ENCODE data around the gene C1orf94. TPM values are rescaled to one million over a fixed set of nuclear protein-coding genes. Genes with fewer than 3 reads are reported as not detected.

The C1orf94 gene
- total RNA-seq, 1 experiment from 2014 or later: 6.0 TPM

- ATAC-seq: no peak
- Mint-ChIP-seq H3K27me3 (ENCODE audit: low read depth) (no peaks in the 10 kb centered on the region), H3K36me3 (peaks cover 4% of the 10 kb centered on the region), H3K4me3 (no peak overlapping the region), H3K9me3 (no peaks in the 10 kb centered on the region), H3K27ac (no peak overlapping the region), H3K4me1 (peaks cover 35% of the 10 kb centered on the region)
- ChIA-PET POLR2A (no interaction called here), CTCF (no interaction called here)
- DNase-seq (ENCODE audit: low spot score): no peak
- TF ChIP-seq ZNF416 (CRISPR knock-in tag; IDR thresholded peaks at IDR 0.05) (no peak), ESRRA (CRISPR knock-in tag; IDR thresholded peaks at IDR 0.05; ENCODE audit: borderline replicate concordance) (no peak), ZMAT4 (CRISPR knock-in tag; IDR thresholded peaks at IDR 0.05) (no peak), HMGXB4 (CRISPR knock-in tag; IDR thresholded peaks at IDR 0.05) (no peak), ZNF317 (CRISPR knock-in tag; IDR thresholded peaks at IDR 0.05; ENCODE audit: borderline replicate concordance, low read depth) (no peak), MYBL2 (CRISPR knock-in tag; IDR thresholded peaks at IDR 0.05) (no peak), FOXJ3 (CRISPR knock-in tag; IDR thresholded peaks at IDR 0.05; ENCODE audit: borderline replicate concordance) (no peak), ZNF263 (CRISPR knock-in tag; IDR thresholded peaks at IDR 0.05; ENCODE audit: low read depth) (no peak), TP53 (CRISPR knock-in tag; IDR thresholded peaks at IDR 0.05) (no peak), NFYB (CRISPR knock-in tag; conservative IDR thresholded peaks at IDR 0.05; ENCODE audit: low read depth) (no peak), NR3C1 (CRISPR knock-in tag; conservative IDR thresholded peaks at IDR 0.05; ENCODE audit: low read depth) (no peak)
- TF ChIP-seq, protein P1, sequence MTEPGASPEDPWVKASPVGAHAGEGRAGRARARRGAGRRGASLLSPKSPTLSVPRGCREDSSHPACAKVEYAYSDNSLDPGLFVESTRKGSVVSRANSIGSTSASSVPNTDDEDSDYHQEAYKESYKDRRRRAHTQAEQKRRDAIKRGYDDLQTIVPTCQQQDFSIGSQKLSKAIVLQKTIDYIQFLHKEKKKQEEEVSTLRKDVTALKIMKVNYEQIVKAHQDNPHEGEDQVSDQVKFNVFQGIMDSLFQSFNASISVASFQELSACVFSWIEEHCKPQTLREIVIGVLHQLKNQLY (CRISPR knock-in tag; IDR thresholded peaks at IDR 0.05): no peak
- TF ChIP-seq, protein P2, sequence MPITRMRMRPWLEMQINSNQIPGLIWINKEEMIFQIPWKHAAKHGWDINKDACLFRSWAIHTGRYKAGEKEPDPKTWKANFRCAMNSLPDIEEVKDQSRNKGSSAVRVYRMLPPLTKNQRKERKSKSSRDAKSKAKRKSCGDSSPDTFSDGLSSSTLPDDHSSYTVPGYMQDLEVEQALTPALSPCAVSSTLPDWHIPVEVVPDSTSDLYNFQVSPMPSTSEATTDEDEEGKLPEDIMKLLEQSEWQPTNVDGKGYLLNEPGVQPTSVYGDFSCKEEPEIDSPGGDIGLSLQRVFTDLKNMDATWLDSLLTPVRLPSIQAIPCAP (CRISPR knock-in tag; IDR thresholded peaks at IDR 0.05): no peak
- TF ChIP-seq, protein P3, sequence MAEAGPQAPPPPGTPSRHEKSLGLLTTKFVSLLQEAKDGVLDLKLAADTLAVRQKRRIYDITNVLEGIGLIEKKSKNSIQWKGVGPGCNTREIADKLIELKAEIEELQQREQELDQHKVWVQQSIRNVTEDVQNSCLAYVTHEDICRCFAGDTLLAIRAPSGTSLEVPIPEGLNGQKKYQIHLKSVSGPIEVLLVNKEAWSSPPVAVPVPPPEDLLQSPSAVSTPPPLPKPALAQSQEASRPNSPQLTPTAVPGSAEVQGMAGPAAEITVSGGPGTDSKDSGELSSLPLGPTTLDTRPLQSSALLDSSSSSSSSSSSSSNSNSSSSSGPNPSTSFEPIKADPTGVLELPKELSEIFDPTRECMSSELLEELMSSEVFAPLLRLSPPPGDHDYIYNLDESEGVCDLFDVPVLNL (CRISPR knock-in tag; IDR thresholded peaks at IDR 0.05; ENCODE audit: borderline replicate concordance, low read depth): no peak
- TF ChIP-seq, protein P4, sequence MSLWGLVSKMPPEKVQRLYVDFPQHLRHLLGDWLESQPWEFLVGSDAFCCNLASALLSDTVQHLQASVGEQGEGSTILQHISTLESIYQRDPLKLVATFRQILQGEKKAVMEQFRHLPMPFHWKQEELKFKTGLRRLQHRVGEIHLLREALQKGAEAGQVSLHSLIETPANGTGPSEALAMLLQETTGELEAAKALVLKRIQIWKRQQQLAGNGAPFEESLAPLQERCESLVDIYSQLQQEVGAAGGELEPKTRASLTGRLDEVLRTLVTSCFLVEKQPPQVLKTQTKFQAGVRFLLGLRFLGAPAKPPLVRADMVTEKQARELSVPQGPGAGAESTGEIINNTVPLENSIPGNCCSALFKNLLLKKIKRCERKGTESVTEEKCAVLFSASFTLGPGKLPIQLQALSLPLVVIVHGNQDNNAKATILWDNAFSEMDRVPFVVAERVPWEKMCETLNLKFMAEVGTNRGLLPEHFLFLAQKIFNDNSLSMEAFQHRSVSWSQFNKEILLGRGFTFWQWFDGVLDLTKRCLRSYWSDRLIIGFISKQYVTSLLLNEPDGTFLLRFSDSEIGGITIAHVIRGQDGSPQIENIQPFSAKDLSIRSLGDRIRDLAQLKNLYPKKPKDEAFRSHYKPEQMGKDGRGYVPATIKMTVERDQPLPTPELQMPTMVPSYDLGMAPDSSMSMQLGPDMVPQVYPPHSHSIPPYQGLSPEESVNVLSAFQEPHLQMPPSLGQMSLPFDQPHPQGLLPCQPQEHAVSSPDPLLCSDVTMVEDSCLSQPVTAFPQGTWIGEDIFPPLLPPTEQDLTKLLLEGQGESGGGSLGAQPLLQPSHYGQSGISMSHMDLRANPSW (CRISPR knock-in tag; conservative IDR thresholded peaks at IDR 0.05; ENCODE audit: low read depth): no peak
Observed at GRCh38 chr1:34153246-34153645, 23.5 kb upstream of the C1orf94 start.

DNA sequence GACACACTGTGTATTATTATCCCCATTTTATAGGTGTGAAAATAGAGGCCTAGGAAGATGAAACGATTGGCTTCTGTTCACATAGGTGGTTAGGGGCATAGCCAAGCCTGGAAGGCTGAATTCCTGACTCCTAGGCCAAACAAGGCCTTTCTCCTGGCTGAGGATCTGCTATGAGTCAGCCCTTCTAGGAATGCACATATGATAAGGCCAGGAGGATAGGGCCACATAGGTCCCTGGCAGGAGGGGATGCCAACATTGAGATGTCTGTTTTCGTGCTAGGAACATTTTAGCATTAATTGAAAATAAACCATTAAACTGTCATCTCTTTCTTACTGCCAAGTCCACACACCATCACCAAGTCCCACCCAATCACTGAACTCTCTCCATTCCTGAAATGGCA is 20.8 kb upstream of the C1orf94 start:
- CTCF ChIA-PET: no interaction called here

More for the DNA sequence above, 20.8 kb upstream of the C1orf94 start:
- Mint-ChIP-seq H3K27me3 (ENCODE audit: low read depth) (no peaks in the 10 kb centered on the region), H3K9me3 (no peaks in the 10 kb centered on the region), H3K36me3 (peaks cover 4% of the 10 kb centered on the region), H3K4me1 (peaks cover 25% of the 10 kb centered on the region), H3K27ac (no peak overlapping the region), H3K4me3 (no peak overlapping the region)
- ATAC-seq: no peak
- TF ChIP-seq GRHL2 (CRISPR knock-in tag; IDR thresholded peaks at IDR 0.05; ENCODE audit: insufficient replicate concordance, severe bottlenecking): no peak
- POLR2A ChIA-PET: no interaction called here
- DNase-seq (ENCODE audit: low spot score): no peak

Data from WTC11 (cell line).